Measurements from ENCODE around the gene CHMP1A. TPM values are rescaled to one million over a fixed set of nuclear protein-coding genes. Genes with fewer than 3 reads are reported as not detected.
A peak's percentile ranks its signal among the peaks of the same experiment; 100 is the strongest.

CHMP1A gene
- total RNA-seq, 1 experiment from 2014 or later = 103 TPM

DNA sequence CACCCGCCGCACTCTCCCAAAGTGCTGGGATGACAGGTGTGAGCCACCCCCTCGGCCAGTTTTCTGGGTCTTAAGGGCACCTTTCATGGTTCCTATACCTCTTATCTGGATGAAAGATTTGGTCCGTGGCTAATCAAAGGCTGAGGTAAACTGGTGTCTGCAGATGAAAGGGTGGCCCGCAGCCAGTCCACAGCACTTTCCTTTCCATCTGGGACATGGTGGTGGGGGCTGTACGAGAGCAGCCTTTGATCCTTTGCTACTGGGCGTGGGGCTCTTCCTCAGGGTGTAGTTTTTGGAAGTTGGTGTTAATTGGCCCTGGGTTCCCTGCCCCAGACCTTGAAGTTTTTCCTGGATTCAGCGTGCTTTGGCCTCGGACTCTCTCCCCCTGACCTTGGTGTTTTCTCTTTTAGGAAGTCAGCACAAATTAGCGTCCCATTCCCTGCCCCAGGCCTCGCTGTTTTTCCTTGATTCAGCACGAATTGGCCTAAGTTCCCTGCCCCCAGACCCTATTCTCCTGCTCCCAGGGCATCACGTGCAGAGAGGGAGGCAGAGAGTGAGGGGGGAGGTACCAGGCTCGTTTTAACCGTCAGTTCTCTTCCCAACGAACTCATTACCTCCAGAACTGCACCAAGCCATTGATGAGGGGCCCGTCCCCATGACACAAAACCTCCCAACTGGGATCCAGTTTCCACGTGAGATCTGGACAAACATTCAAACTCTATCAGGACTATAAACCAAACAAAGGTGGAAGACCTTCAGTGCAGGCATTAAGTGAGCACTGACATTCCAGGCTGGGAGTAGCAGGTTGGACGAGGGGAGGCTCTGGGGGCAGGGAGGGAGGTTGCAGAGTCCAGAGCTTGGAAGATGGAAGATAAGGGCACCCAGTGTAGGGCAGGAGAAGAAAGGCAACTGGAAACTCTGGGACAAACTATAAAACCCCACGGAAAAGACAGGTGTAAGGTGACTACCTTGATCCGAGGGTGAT, 32.4 kb downstream of the CHMP1A start:
- DNase-seq (ENCODE audit: low read depth) = no peak

GRCh38 chr16:89623511-89624261, 33.8 kb downstream of the CHMP1A start:
- DNase-seq (ENCODE audit: low read depth) = no peak

DNA sequence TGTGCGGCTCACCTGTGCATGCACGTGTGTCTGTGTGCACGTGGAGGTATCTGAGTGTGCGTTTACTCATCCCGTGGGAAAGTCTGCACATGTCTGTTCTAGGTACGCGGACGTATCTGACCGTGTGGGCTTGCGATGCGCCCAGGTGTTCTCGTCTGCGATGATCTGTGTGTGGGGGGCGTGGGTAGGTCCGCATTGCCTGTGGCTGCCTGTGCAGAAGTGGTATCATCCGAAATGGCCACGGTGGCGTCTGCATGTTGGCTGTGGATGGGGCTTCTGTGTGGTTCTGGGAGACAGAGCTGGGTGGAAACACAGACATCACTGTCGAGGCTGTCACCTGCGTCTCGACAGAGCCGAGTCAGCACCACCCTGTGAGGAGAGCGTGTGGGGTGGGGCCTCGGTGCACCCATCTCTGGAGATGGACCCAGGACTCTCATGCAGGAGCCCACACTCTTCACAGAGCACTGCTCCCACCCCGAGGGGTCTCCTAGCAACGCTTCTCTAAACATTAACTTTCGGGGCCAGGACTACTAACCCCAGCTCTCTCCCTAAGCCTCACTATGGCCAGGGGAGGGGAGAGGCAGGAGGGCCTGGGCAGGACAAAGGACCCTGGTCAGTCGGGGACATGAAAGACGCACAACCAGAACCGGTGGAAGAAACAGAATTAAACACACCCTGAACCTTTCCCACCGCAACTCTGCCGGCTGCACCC, 35.7 kb downstream of the CHMP1A start:
- no peak for DNase-seq (ENCODE audit: low read depth)

DNA sequence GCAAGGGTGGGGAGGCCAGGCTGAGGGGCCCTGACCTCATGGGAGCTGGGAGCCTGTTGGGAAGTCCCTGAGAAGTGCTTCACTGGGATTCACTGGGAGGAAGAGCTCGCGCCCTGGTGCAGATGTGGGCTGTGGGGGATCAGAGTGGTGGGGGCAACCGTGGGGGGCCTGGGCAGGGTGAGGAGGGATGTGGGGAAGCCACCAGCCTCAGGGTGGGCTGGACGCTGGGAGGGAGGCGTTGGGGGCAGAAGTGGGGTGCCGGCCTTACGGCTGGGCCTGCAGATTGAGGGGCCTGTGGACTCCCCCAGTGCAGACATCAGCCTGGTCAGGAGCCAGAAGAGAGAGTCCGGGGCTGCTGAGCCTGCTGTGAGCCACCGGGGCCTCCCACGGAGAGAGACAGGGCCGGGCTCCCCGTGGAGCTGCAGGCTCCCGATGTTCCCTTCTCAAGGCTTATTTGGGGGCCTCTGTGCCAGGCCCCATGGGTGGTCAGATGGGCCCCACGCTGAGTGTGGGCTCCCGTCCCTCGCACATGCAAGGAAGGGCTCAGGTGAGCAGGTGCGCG, 36.3 kb downstream of the CHMP1A start:
- DNase-seq (ENCODE audit: low read depth) = no peak

DNA sequence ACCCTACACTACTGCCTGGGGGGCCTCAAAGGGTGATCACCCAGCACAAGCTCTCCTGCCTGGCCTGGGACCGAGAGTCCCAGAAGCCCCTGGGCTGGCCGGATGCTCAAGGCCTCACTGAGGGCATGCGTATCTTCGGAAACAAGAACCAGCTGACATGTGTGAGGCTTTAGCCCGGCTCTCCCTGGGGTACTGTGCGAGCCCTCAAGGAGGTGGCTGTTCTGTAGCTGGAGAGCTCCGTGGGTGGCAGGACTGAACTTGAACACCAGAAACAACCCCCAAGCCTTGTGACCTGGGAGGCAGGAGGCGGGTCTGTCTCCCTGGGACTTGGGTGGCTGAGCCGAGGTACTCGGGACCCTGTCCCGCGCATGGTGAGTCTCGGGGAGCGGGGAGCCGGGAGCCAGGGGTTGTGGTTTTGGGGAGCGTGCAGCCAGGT, 37.1 kb downstream of the CHMP1A start:
- DNase-seq (ENCODE audit: low read depth) = no peak

DNA sequence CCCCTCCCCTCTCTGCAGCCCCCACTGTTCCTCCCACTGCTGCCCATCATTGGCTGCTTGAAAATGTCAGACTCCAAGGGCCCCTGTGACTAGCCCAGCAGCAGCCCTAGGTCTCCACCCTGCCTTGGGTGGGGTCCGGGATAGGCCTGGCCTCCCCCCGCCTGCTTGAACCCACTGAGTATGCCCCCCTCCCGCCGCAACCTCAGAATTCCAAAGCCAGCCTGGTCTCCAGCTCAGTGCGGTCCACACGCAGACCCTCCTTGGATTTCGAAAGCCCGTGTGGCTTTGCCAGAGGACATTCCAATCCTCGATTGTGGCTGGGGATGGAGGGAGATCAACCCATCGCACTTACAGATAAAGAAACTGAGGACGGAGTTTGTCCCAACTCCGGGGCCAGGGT, 37.7 kb downstream of the CHMP1A start:
- no peak for DNase-seq (ENCODE audit: low read depth)

GRCh38 chr16:89618109-89618998, 39.2 kb downstream of the CHMP1A start:
- DNase-seq (ENCODE audit: low read depth) = peak; percentile 42

- no peak for DNase-seq (ENCODE audit: low read depth)
These were observed 40.5 kb downstream of the CHMP1A start for GRCh38 chr16:89617036-89617435.

- DNase-seq (ENCODE audit: low read depth) = no peak
These were observed 40.9 kb downstream of the CHMP1A start for GRCh38 chr16:89616623-89617022.

DNA sequence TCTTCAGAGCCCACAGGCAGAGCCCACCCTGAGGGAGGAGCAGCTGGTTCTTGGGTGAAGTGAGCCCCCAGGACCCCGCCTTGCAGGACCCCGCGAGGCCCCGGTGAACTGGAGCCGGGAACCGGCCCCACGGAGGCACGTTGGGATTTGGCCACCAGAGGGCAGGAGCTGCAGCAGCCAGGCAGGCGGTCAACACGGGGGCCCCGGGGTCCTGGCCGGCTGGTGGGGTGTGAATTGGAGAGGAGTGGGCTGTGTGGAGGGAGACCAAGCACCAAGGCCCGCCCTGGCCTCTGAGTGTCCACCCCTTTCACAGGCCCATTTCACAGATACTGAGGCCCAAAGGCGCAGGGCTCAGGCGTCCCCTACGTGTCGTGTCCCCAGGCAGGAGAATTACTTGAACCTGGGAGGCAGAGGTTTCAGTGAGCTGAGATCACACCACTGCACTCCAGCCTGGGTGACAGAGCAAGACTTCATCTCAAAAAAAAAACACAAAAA, 41.9 kb downstream of the CHMP1A start:
- no peak for DNase-seq (ENCODE audit: low read depth)

GRCh38 chr16:89615176-89615575, 42.3 kb downstream of the CHMP1A start:
- no peak for DNase-seq (ENCODE audit: low read depth)

DNA sequence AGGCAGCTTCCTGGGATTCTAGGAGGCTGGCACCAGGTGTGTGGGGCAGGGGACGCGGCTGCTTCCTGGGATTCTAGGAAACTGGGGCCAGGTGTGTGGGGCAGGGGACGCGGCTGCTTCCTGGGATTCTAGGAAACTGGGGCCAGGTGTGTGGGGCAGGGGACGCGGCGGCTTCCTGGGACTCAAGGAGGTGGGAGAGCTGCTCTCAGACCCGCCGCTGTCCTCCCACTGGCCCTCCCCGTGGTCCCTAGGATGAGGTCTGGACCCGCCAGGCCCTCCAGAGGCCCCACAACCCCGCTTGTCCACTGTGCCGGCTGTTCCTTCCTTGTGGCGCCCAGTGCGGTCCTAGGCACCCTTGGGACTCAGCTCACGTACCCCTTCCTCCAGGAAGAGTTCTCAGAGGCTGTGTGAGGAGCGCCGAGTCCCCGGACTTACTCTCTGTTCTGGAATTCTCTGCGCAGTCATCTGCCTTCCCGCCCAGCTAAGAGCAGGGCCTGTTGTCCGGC, 43.5 kb downstream of the CHMP1A start:
- no peak for DNase-seq (ENCODE audit: low read depth)

DNA sequence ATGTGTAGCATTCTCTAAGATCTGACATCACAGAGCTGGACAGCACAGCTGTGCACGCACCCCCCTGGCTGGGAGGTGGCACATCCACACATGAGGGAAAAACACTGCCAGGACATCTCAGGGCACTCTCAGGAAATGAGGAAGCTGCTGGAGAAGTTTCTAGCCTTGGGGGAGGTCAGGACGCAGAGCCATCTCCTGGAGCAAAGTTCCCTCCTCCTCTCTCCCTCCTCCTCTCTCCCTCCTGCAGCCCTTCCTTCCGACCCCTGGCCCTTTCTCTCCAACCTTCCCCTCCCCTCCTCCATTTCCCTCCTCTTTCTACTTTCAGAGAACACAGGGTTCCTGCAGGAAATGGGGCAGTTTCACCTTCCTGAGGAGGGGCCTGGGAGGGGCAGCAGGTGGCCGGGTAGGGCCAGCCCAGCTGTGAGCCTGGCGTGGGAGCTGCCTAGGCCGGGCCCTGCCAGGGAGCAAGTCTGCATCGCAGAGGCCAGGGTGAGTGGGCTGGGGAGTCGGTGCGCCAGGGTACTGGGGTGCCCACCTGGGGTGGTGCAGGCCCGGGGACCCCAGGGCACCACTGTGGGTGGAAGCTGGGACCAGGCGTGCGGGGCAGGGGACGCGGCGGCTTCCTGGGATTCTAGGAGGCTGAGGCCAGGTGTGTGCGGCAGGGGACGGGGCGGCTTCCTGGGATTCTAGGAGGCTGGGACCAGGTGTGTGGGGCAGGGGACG, 44.1 kb downstream of the CHMP1A start, which contains the start of gene DPEP1:
TSS of gene DPEP1 (plus strand) at position 412 of the 723 bp plus-strand sequence. CDS start 16,769 bp downstream, outside the sequence.
- DNase-seq (ENCODE audit: low read depth) = no peak

- DNase-seq (ENCODE audit: low read depth) = no peak
These were observed 44.9 kb downstream of the CHMP1A start for GRCh38 chr16:89612415-89613166.

DNA sequence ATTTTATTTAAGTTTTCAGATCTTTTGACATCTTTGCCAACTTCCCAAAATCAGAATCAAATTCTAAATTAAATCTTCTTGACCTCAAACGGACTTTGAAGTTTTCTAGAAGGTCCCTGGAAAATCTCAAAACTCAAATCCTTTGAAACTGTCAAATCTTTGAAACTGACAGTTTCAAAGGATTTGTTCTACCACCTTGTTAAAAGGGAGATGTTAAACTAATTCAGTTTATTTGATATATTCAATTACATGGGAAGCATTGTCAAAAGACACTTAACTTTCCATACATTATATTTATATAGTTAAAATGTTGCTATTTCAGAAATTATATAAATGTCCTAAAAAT, 47.4 kb downstream of the CHMP1A start:
- DNase-seq (ENCODE audit: low read depth) = no peak

GRCh38 chr16:89607937-89608740, 49.4 kb downstream of the CHMP1A start:
- no peak for DNase-seq (ENCODE audit: low read depth)

DNA sequence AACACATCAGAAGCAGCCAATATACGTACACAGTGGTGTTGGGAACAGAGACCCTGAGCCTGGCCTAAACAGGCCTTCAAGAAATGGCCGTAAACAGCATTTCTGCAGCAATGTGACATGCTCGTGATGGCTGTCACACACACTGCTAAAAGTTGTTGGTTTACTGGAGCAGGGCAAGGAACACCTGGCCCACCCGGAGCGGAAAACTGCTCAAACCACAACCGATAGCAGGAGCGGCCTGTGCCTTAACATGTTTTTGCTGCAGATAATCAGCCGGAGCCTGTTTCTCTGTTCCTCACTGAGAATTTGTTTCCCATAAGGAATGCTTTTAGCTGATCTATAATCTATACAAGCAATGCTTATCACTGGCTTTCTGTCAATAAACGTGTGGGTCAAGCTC, 50.1 kb downstream of the CHMP1A start:
- no peak for DNase-seq (ENCODE audit: low read depth)

DNA sequence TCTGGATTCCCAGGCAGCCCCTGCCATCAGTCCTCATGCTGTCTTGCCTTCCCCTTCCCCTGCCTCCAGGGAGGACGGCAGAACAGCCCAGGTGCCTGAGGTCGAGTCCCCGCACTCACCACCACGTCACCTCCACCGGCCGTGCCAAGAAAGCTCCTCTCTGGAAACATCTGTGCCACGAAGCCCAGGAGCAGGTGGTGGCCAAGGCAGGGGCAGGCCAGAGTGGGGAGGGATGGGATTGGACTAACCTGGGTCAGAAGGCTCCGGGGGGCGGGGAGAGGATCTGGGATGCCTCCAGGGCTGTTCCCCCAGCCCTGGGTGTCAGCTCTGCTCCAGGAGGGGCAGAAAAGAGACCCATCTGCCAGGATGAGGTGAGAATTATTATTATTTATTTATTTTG, 51.5 kb downstream of the CHMP1A start:
- DNase-seq (ENCODE audit: low read depth) = no peak
